ENCODE results near the gene MYEOV.

MYEOV gene

DNA sequence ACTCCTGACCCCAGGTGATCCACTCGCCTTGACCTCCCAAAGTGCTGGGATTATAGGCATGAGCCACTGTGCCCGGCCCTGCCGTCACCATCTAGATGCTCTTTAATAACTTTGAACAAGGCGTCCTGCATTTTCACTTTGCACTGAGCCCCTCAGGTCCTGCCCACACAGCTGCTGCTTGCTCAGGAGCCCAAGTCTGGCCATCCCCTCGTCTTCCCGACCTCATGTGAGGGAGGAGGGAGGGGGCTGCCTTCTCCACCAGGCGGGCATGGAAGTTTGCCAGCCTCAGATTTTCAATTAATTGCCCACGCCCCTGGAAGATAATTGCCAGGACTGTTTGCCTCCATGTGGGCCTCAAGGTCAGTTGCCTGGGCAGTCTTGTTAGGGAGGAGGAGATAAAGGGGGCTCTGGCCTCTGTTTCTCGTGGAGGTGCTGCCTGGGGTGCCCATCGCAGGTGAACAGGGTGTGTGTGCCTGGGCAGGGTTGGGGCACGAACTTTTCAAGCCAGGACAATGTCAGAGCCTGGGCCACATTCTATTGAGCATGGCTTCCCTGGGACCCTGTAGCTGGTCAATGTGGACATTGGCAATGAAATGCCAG is 27.9 kb upstream of the MYEOV start:
- no peak for DNase-seq

DNA sequence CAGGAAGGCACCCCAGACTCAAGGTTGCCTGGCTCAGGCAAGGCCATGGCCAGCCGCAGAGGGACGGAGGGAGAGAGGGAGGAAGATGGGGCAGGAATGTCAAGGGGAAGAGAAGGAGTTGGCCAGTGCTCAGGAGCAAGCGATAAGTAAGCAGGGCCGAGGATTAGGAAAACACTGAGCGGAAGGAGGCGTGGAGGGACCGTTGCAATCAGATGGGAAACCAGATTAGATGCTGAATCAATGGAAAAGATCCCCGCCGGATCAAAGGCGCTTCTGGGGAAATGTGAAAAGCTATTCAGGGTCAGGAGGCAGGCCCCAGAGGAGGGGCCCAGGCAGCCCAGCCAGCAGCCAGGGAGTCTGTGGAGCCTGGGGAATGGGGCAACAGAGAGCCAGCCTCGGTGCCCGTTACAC is 26.6 kb upstream of the MYEOV start:
- DNase-seq = no peak

DNA sequence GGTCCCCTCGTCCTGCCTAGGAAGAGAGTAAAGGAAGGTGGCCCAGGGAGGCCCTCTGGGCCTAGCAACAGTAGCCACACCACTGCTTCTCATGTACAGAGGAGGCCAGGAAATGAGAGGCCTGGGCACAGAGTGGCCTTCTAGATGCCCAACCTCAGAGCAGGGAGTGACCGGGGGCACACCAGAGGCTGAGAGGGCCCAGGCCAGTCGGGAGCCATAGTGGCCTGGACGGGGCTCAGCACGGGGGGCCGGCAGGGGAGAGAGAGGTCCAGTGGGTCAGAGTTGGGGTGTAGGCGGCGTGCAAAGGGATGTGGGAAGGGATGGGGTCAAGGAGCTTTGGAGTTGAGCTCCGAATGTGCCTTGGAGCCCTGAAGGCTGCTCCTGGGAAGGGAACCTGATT is 25.0 kb upstream of the MYEOV start:
- no peak for DNase-seq

DNA sequence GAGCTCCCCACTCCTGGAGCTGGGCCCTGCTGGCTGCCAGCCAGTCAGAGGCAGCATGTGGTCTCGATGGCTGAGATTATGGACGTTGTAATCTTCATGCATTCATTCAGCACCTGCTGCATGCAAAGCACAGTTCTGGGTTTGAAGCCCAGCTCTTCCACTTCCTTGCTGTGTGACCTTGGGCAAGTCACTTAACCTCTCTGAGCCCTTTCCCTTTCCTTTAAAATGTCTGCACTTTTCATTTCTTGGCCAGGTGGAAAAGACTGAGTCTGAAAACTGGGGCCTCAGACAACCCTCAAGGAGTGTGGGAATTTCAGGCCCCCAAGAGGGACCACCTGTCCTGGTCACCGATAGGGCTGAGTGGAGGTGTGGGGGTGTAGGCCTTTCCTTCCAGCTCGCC is 24.6 kb upstream of the MYEOV start:
- DNase-seq = no peak

DNA sequence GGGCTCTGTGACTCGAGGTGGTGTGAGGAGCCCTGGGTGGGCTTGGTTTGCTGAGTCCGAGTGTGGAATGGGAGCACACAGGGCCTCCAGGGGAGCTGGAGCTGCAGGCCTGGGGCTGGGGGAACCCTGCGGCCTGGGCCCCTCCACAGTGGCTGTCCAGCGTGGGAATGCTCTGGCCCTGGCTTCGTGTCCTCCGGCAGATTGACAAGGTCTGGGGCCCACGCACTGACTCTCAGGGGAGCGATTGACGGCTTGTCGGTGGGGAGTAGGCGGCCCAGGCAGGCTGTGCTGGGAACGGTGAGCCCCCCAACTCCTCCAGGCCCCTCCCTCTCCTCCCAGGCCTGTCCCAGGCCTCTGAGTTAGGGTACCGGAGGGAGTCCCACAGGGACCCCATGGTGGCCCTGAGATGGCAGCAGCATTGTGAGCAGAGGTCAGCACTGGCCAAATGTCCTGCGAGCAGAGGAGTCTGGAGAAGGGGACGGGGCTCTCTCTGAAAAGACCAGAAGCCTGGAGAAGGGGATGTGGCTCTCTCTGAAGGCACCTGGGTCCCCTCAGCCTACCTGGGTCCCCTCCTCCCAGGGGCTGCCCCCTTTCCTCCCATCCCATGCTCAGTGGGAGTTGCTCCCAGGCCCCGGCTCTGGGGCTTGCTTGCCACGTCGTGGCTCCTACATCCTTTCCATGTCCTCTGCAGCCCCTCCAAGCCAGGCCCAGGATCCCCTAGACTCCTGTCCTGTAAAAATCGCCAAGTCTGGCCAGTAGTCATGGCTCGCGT is 23.8 kb upstream of the MYEOV start:
- DNase-seq = no peak

DNA sequence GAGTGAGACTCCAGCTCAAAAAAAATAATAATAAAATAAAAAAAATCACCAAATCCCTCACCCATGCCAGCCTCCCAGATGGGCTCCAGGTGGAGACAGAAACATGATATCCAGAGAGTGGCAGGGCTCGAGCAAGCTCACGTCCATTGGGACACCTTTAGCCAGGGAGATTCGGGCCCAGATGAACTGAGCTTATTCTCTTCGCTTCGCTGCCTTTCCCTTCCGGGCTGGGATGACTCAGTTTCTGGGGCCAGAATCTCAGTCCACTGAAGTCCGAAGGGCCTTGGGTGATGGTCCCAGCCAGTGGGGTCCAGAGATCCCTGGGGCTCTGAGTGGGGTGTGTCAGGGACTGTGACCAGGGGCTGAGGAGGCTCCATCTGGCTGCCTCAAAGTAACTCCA is 23.0 kb upstream of the MYEOV start:
- no peak for DNase-seq

DNA sequence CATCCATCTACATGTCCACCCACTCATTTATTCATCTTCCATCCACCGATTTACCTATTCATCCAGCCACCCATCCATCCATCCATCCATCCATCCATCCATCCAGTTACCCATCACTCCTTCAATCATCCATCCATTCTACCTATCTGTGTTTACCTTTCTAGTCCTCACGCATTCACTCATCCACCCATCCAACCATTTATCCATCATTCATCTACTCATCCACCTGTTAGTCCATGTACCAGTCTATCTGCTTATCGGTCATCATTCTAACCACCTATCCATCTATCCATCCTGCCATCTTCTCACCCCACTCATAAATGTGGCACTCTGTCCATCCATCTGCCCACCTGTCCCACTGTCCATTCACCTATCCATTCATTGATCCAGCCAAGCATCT is 21.9 kb upstream of the MYEOV start:
- no peak for DNase-seq

DNA sequence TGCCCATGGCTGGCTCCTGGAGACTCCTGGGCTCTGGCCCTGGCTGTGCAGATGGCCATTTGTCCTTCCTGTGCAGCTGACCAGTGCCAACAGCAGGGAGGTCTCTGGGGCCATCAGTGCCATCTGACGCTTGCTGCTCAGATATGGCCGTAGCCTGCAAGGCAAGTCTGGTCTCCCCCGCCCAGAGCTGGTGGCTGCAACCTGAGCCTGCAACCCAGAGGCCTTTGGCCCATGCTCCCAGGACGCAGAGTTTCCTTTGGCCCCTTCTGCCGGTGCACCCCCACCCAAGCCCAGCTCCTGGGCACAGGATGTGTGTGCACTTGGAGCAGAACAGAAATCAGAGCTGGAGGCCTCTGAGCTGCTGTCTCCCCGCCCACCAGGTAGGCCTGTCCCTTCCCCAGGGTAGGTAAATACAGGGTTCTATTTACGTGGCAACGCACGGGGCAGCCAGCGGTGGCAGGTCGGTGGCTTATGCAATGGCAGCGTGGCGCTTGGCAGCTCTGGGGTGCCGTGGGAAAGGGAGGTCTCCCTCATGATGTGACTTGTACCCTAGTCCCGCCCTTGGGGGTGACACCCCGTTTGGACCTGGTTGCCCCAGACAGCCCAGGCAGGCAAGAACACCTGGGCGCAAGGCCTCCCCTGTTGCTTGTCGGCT is 21.0 kb upstream of the MYEOV start:
- DNase-seq = no peak

DNA sequence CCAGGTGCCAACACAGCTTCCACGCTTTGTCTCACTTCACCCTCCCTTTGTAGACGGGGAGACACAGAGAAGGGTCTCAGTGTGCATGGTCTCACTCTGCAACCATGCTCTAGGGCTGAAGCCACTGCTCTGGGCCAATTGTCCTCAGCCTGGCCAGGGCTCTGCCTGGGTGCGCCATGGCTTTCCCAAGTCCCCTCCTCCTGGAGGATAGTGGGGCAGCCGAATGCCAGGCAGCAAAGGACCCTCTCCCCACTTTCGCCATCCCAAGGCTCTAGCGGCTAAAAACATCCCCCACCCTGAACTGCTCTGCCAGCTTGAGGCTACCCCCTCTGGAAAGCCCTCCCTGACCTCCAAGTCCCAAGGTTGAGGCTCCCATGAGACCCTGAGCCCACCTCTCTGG is 20.4 kb upstream of the MYEOV start:
- no peak for DNase-seq

DNA sequence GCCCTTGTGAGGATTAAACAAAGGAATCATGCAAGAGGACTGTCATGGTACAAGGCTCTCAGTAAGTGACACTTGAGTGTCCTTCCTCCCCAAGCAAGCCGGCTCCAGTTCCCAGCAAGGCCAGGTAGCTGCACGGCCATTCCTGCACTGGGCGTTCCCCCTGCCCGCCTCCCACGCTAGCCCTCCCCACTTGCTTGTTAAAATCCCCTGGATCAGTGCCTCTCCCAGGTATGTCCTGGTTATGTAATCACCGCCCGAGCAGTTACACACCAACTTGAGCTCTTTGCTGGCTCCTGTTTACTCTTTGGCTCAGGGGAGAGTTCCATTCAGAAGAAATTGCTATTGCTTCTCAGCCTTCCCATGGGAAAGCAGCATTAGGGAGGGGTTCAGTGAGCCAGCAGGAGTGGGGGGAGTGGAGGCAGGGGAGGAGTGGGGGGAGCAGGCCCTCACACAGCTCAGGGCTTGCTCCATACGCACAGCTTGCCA is 19.4 kb upstream of the MYEOV start:
- no peak for DNase-seq

DNA sequence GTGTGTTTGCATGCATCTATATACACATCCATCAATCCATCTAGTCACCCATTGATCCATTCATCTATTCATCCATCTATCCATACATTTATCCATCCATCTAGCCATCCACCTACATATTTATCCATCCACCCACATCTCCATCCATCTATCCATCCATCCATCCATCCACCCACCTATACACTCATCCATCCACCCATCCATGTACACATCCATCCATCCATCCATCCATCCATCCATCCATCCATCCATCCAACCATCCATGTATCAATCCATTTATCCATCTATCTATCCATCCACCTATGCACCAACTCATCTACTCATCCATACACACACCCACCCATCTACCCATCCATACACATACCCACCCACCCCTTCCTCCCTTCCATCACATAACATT is 18.8 kb upstream of the MYEOV start:
- DNase-seq = no peak

DNA sequence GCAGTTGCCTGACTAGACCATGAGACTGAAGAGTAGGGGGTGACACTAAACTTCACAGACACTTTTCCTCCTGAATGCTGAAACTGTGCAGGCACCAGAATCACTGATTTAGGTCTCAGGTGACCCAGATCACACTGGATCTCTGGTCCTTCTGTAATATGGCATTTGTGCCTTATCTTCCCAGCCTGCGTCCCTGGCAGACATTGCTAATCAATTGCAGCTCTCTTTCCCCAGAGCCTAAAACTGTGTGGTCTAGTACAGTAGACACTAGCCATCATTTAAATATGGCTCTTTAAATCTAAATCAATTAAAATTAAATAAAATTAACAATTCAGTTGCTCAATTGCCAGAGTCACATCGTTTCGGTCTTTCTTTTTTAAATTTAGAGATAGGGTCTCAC is 17.8 kb upstream of the MYEOV start:
- DNase-seq = no peak

DNA sequence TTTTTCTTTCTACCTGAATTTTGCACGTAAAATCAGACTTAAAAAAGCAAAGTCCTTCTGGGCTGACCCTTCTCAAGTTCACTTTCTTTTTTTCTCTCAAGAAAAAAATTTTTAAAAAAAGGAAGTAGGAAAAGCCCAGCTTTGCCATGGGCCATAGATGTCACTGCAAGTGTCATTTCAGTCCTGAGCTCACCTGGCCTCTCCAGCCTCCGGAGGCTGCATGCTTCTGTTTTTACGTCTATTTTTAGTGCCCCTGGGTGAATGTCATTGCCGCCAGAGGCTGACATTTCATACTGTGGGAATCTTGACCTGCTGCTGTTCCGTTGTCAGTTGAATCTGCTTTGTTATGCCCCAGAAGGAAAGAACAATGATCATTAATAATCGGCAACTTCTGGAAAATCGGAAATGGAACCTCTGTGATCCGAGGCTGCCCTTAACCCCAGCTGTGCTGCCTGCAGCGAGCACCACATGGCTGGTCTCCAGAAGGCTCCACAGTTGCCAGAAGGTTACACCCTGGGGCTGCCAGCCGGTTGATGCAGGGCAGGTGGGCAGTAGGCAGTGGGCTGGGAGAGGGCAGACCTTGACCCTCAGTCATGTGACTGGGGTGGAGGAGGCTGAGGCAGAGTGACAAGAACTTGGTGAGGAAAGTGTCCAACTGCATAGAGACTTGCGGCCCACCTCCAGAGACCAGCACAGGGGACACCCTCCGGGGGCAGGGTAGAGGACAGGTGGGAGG is 16.7 kb upstream of the MYEOV start:
- no peak for DNase-seq

DNA sequence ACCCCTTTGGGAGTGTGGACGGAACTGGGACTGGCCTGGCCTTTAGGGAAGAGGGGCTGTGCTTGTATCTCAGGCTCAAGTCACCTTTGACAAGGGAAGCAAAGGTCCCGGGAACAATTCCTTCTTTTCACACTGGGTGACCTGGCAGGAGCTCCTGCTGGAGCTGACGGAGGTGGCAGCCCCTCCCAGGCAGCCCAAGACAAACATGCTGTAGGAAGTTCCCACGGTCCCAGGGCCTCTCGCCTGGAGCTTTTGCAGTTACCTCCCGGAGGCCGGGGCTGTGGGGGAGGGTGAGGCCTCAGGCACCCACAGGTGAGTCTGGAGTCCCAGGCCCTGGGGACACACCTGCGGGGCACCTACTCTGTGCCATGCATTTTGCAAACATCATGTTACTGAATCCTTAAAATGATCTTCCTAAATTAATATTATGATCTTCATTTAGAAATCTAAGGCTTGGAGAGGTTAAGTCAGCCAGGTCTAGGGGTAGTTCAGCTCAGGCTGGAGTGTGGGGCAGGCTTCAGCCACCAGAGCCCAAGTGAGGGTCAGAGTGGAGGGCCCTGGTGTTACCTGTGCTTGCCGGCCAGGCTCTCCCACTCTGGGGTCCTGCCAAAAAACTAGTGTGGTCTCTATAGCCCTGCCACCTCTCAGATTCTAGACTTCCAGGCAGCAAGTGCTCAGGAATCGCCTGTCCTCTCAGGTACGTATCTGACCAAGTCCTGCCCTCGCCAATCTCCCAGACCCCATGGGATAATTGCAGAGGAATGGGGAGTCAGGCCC is 15.7 kb upstream of the MYEOV start:
- DNase-seq = no peak

DNA sequence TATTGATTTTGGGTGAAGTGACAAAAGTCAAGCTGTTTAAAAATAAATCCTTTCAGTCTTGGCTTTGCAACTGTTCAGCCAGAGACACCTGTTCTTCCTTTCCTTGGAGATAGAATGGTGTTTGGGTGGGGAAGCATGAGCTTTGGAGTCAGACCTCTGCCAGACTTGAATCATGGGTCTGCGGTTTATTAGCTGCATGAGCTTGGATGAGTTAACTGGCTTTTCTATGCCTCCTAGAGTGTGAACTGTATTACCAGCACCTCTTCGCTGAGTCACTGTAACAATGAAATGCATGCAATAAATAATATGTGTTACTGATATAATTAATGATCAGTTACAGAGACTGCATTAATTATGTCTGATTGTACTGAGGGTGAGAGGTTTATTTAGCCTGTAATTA is 13.5 kb upstream of the MYEOV start:
- no peak for DNase-seq

DNA sequence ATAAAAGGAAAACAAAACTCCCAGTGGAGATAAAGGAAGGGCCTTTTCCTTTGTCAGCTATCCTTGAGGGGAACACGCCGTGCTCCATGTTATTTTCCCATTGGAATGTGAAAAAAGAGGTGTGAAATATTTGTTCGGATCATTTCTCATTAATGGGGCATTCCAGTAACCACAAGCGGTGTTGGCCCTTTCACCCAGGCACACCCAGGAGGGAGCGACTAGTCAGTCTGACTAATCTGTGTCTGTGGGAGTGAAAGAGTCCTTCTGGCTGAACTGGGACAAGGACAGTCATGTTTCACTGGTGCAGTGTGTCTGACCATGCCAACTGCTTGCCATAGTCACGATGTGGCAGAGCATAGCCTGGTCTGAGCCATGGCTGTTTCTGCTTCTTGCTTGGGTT is 13.0 kb upstream of the MYEOV start:
- DNase-seq = no peak

DNA sequence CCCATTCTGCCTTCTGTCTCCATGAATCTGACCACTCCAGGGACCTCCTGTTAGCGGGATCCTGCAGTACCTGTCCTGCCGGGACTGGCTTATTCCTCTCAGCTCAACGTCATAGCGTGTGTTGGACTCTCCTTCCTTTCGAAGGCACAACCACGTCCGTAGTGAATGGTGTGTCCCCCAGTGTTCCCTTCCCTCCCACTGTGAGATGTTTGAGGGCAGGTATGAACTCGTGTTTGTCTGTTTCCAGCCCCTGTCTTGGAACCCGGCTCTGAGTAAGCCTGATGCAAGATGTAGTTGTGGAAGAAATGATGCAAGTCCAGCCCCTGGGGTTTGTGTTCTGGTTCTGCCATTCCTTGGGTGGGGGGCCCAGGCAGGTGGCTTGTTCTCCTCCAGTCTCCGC is 10.5 kb upstream of the MYEOV start:
- DNase-seq = no peak

DNA sequence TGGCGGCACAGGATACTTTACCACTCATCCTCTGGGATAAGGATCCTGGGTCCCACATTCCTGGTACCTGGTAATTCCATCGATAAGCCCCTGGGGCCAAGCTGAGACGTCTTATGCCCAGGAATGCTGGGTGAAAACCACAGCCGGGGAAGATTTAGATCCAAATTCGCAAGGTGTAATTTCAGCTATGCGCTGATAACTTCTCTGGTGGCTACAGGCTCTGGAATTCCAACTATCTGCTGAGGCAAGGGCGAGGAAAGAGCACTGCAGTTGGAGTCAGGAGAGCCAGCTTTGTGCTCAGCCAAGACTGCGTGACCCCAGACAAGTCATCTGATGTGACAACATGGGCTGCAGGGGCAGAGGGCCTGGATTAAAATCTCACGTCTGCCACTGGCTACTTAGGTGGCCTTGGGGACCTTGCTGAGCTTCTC is 9.9 kb upstream of the MYEOV start:
- DNase-seq = no peak

DNA sequence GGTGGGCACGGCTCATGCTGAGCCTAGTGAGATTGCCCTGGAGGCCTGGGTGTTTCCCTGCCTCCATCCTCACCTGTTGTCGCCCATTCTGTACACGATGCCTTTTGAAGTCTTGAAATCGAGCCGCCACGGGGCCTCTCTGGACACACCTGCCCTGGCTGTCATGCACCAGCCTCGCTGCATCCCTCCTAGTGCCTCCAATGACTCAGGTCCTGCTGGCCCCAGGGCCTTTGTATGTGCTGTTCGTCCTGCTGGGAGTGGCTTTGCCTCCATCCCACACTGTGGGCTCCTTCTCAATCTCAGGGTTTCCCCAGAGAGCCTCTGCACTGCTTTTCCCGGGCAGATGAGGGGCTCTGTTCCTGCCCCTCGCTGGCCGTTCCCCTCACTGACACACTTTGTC is 8.9 kb upstream of the MYEOV start:
- DNase-seq = no peak

DNA sequence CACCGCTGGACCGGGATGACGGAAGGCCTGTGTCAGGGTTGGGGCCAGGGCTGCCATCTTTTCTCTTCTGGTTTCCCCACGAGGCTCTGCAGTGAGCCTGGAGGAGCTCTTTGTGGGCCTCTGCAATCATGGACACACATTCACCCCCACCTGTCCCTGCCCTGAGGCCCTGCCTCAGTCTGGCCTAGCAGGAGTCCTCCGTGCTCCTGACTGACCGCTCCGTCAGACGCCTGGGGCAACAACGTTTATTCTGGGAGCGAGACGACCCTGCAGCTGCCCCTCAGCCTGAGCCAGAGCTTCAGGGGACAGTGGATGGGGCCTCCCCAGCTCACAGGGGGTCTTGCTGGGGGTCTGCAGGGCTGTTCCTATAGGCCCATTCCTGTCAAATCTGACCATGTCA is 8.2 kb upstream of the MYEOV start:
- DNase-seq = no peak

DNA sequence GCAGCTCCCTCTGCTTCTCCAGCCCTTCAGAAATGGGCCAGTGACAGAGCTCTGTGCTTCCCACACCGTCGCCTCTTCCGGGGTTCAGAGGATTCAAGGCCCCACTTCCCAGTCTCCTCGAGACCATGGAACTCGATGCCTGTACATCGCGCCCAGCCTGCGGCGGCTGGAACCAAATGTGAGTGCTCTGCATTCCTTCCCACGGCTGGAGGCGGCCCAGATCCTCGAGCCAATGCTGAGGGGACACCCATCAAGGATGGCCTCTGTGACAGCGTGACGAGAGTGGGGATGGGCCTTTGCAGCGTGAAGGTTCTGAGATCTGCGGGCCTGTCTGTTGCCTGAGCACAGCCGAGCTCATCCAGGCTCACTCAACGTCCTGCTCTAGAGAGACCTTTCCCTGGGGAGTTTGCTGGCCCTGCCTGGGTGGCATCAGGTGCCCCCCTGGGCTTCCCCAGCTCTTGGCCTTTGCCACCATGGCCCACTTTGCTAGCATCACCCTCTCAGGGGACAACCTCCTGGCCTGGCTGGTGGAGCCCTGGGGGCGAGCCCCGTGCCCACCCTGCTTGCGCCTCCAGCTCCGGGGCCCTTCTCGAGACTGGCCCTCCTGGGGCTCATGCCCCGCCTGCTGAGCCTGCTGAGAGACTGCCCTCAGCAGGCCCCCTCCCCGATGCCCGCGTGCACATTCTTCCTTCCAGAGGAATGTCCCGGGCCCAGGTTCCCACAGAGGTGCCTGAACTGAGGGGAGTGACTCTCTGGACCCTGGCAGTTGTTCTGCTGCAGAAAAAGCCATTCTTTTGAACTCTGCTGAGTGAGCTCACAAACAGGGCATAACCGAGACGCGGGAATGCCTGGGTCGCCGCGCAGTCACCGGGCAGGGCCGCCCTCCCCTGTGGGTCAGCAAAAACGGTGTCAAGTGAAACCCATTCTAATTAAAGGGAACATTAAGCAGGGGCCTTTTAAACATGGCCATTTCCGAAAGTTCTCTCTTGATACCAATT is 7.3 kb upstream of the MYEOV start:
- no peak for DNase-seq
